Heart left ventricle (tissue), 13 donors: Measurements from ENCODE around the gene ZFPM1.

Experiments used
- POLR2A ChIP-seq, 2 donors: fragments of 450-650 bp; IDR thresholded peaks; one replicate each; pipeline ENCODE4 v1.6.1; 2017; ENCODE audit warnings: antibody characterized with exemption in 2 of 2, mild to moderate bottlenecking in 2 of 2, moderate library complexity in 2 of 2
- TF ChIP-seq, protein P1 (sequence below), 12 donors: fragments of 200-600 bp; sonication (generic) in 4 of 12; IDR thresholded peaks; one replicate each; pipeline versions ENCODE4 v1.5.0 to v1.8.0; 2018 to 2022; ENCODE audit warnings: antibody characterized with exemption in 12 of 12, mild to moderate bottlenecking in 5 of 12
- donor health status: ischemic (EF 13 %, LVEDD 7.1; RV severe dilation, severe dysfunction).
- donor health status: DM: no; HTN: yes; CAD: no.
- donor health status: DM: no; HTN: no; CAD: no.
- donor health status: ischemic (EF 25% LVEDD 6.9; RV normal size, moderate dysfunction).
- donor health status: ischemic (EF 25% LVEDD 5.7; RV mildly dilated, moderate dysfunction).
- donor health status: ischemic (EF 35%, LVEDD 5.7; RV mildly dilated, moderate dysfunction).
- donor health status: nonischemic (EF 11% LVEDD 7.7; RV severe dilation, severe dysfunction).
- donor health status: DM: yes; HTN: yes; CAD: no.
- donor health status: PGD.
- donor health status: ischemic (EF 29% LVEDD 5.4; RV normal size, mild dysfunction).
- donor health status: nonischemic (EF 23%, LVEDD 6.1; RV moderate dilation, normal function).

DNA sequence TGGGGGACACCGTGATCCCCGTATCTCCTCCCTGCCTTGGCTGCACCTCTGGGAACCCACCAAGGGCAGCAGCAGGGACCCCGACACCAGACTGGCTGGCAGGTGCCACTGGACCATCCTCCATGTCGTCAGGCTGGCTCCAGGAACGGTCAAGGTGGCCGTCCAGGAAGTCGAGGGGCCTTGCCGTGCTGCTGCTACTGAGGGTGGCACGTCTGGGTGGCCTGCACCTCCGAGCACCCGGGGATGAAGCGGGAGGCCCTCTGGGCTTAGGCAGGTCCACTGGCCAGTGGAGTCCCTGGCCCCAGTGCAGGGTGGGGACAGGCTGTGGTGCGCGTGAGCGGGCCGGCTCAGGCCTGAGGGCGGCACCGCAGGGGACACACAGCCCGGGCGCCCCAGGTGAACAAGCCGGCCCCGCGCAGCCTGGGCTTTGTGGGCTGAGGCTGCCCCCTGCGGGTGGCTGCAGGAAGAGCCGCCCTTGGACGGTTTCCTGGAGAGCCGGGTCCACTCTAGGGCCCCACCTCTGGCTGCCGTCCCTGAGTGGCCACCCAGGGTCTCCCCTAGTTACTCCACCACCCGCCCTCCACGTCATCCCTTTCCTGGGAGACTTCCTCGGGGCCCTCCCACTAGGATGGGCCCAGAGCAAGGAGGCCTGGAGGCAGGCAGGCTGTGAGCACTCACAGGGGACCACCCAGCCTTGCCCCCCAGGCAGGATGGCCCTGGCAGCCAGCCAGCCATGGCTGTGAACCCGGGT lies 74.3 kb downstream of the ZFPM1 start:
- TF ChIP-seq POLR2A (IDR thresholded peaks at IDR 0.05) = no peak
- TF ChIP-seq, protein P1, sequence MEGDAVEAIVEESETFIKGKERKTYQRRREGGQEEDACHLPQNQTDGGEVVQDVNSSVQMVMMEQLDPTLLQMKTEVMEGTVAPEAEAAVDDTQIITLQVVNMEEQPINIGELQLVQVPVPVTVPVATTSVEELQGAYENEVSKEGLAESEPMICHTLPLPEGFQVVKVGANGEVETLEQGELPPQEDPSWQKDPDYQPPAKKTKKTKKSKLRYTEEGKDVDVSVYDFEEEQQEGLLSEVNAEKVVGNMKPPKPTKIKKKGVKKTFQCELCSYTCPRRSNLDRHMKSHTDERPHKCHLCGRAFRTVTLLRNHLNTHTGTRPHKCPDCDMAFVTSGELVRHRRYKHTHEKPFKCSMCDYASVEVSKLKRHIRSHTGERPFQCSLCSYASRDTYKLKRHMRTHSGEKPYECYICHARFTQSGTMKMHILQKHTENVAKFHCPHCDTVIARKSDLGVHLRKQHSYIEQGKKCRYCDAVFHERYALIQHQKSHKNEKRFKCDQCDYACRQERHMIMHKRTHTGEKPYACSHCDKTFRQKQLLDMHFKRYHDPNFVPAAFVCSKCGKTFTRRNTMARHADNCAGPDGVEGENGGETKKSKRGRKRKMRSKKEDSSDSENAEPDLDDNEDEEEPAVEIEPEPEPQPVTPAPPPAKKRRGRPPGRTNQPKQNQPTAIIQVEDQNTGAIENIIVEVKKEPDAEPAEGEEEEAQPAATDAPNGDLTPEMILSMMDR (IDR thresholded peaks at IDR 0.05) = peak; percentile 85 to 96 (median 92)
